Spleen (tissue), 7 donors: ENCODE measurements around the gene ZBTB7C.

Source experiments
- POLR2A ChIP-seq, 3 donors: fragments of 450-650 bp; IDR thresholded peaks; one replicate each; pipeline ENCODE4 v1.5.1; 2017; ENCODE audit warnings: antibody characterized with exemption in 3 of 3, mild to moderate bottlenecking in 1 of 3
- POLR2AphosphoS5 ChIP-seq, 3 donors: sonication (generic); formaldehyde crosslinking; IDR thresholded peaks; one replicate each; pipeline ENCODE4 v1.5.1; 2017; ENCODE audit warnings: antibody characterized with exemption in 3 of 3
- TF ChIP-seq, protein P1 (sequence below), 11 experiments: fragments of 200-600 bp in 7 of 11; fragments of 450-650 bp in 4 of 11; sonication (generic) in 4 of 11; IDR thresholded peaks in 8 of 11; conservative IDR thresholded peaks in 3 of 11; 1 replicate in 7 of 11; 2 replicates in 4 of 11; pipeline versions ENCODE4 v1.4.0 to v1.8.0; 2016 to 2021; ENCODE audit warnings: antibody characterized with exemption in 11 of 11, inconsistent platforms in 4 of 11, mild to moderate bottlenecking in 1 of 11
- donor health status: DM: no; HTN: no; CAD: no; lungs with moderate emphysema.
- donor health status: DM: no; HTN: no; CAD: no.
- donor health status: DM: no; HTN: no; CAD: no.

DNA sequence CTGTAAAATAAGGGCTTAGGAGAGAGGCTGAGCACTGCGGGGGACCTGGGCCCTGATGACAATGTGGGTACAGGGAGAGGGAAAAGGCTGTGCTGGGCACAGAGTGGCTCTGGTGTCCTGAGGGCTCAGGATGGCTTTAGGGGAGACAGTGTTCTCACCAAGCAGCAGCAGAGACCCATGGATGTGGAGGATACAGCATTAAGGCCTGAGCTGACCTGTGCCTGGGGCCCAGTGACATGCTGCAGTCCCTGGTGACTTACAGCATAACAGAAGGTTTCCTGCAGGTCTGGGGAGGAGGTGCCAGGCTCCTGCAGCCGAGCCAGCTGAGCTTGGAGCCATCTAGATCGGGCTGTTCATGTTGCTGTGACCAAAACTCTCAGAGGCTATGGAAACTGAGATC, 287.4 kb downstream of the ZBTB7C start:
- TF ChIP-seq, protein P1, sequence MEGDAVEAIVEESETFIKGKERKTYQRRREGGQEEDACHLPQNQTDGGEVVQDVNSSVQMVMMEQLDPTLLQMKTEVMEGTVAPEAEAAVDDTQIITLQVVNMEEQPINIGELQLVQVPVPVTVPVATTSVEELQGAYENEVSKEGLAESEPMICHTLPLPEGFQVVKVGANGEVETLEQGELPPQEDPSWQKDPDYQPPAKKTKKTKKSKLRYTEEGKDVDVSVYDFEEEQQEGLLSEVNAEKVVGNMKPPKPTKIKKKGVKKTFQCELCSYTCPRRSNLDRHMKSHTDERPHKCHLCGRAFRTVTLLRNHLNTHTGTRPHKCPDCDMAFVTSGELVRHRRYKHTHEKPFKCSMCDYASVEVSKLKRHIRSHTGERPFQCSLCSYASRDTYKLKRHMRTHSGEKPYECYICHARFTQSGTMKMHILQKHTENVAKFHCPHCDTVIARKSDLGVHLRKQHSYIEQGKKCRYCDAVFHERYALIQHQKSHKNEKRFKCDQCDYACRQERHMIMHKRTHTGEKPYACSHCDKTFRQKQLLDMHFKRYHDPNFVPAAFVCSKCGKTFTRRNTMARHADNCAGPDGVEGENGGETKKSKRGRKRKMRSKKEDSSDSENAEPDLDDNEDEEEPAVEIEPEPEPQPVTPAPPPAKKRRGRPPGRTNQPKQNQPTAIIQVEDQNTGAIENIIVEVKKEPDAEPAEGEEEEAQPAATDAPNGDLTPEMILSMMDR (IDR thresholded peaks at IDR 0.05 in 8 of 11, conservative IDR thresholded peaks at IDR 0.05 in 3 of 11) = no peak
- no peak for TF ChIP-seq POLR2AphosphoS5 (IDR thresholded peaks at IDR 0.05)
- TF ChIP-seq POLR2A (IDR thresholded peaks at IDR 0.05) = no peak
